NCI-H2081 (cell line): ENCODE data around the gene XKR8.

ENCODE experiments used
- DNase-seq, 2 experiments: peaks; one replicate each; lab custom pipeline; 2025; lab: John Stamatoyannopoulos, UW

XKR8 gene, protein sequence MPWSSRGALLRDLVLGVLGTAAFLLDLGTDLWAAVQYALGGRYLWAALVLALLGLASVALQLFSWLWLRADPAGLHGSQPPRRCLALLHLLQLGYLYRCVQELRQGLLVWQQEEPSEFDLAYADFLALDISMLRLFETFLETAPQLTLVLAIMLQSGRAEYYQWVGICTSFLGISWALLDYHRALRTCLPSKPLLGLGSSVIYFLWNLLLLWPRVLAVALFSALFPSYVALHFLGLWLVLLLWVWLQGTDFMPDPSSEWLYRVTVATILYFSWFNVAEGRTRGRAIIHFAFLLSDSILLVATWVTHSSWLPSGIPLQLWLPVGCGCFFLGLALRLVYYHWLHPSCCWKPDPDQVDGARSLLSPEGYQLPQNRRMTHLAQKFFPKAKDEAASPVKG

DNA sequence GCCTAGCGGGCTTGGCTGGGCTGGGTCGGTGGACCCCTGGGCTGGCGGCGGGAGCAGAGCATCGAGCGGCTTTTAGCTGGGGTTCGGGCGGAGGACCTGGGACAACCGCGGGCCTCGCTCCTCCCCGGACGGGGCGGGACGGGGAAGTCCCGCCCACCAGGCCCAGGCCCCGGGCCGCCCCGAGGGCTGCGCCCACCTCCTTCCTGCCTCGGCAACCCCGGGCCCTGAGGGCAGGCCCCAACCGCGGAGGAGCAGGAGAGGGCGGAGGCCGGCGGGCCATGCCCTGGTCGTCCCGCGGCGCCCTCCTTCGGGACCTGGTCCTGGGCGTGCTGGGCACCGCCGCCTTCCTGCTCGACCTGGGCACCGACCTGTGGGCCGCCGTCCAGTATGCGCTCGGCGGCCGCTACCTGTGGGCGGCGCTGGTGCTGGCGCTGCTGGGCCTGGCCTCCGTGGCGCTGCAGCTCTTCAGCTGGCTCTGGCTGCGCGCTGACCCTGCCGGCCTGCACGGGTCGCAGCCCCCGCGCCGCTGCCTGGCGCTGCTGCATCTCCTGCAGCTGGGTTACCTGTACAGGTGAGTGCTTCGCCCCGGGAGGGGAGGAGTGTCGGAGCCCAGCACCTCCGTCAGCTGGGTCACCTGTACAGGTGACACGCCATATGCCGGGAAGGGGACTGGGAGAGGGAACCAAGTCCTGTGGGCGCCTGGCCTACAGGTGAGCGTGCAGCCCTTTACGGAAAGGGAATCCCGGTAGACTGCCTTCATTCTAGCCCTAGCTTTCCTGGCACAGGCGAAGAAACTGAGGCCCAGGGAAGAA lies at the start of gene XKR8:
Gene XKR8, plus strand, starts transcription at position 182 of the 812 bp plus-strand sequence. Its CDS starts 97 bp downstream, at position 279.
- DNase-seq: peak; percentile 73 to 74

DNA sequence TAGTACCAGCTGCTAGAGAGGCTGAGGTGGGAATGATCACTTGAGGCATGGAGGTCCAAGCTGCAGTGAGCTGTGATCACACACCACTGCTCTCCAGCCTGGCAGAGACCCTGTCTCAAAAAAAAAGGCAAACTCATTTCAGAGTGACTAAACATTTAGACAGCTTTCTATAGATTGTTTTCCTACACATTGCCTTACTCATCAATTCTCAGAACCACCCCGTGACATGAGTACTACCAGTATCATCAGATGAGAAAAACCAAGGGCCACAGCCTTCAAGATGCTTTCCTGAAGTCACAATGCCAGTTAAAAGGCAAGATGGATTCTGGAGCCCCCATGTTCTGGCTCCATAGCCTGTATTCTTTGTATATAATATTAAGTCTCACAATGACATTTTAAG lies 47.3 kb upstream of the XKR8 start:
- no peak for DNase-seq

DNA sequence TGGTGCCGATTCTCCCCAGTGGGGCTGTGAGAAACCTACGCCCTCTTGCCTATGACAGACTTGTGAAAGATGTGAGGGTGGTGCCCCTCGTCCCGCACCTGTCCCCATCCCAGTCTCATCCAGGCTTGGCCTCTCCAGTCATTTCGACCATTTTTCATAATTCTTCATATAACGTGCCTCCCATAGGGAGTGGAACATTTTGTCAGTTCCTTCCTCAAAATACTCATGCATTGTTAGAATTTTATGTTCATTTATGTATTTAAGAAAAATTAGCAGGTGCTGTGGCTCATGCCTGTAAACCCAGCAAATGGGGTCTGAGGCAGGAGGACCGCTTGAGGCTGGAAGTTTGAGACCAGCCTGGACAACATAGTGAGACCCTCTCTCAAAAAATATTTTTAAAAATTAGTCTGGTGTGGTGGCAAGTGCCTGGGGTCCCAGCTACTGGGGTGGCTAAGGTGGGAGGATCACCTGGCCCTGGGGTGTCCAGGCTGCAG lies 44.6 kb upstream of the XKR8 start:
- DNase-seq: no peak

DNA sequence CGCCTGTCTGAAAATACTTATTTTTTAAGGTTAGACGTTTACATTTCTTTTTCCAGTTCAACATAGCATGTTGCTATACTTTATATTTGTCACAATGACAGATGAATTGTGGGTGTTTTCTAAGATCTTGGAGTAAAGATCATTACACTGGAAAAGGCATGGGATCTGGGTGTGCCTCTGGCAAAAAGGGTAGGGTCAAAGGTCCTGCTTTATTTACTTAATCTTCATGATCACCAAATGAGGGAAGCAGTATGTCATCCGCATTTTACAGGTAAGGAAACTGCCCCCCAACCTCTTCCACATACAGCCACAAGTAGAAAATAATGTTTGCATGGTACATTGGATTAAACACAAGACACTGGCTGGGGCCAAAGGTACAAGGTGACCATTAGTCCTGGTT lies 37.5 kb upstream of the XKR8 start:
- no peak for DNase-seq

DNA sequence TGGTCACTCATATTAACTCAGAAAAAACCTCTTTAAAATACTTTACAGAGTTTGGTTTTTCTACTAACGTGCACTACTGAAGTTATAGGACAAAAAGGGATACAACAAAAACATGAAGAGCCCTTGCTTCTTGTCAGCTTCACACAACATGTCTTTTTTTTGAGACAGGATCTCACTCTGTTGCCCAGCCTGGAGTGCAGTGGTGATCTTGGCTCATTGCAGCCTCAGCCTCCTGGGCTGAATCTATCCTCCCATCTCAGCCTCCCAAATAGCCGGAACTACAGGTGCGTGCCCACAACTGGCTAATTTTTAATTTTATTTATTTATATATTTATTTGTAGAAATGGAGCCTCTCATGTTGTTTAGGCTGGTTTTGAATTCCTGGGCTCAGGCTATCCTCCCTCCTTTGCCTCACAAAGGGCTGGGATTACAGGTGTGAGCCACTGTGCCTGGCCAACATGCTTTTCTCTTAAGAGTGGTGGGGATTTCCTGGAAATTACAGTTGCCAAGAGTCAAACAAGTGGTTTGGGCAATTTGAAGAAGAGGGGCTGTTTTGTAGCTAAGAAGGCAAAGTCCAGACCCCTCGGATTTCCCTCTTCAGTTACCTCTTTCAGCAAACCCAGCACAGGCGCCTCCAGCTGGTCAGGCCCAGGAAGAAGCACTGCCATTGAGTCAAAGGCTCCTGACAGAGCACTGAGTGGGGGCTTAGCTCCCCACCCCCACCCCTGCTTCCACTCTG lies 31.4 kb upstream of the XKR8 start:
- no peak for DNase-seq

DNA sequence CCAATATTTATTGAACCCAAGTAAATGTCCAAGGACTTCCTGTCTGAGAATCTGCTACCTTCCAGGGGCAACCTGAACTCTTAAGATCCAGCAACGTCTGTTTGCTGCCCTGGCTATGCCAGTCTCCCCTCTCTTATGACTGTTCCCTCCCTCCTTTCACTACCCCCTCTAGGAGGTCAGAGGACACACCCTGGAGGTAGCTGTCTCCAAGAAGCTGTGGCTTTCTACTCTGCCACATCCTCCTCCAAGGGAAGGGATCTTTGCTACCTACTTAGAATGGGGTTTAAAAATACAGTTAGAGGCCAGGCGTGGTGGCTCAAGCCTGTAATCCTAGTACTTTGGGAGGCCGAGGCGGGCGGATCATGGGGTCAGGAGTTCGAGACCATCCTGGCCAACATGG lies 28.6 kb upstream of the XKR8 start:
- DNase-seq: no peak

DNA sequence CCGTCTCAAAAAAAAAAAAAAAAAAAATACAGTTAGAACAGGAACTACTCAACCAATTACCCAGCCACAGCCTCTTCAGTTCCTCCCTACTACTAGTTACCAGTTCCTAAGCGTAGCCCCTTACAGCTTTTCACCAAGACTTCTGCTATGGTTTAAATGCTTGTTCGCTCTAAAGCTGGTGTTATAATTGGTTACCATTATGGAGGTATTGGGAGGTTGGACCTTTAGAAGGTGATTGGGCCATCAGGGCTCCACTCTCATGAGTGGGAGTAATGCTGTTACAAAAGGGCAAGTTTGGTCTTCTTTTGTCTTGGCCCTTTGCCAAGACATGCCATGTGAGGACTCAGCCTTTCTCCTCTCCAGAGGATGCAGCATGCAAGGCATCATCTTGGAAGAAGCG lies 28.0 kb upstream of the XKR8 start:
- DNase-seq: no peak

DNA sequence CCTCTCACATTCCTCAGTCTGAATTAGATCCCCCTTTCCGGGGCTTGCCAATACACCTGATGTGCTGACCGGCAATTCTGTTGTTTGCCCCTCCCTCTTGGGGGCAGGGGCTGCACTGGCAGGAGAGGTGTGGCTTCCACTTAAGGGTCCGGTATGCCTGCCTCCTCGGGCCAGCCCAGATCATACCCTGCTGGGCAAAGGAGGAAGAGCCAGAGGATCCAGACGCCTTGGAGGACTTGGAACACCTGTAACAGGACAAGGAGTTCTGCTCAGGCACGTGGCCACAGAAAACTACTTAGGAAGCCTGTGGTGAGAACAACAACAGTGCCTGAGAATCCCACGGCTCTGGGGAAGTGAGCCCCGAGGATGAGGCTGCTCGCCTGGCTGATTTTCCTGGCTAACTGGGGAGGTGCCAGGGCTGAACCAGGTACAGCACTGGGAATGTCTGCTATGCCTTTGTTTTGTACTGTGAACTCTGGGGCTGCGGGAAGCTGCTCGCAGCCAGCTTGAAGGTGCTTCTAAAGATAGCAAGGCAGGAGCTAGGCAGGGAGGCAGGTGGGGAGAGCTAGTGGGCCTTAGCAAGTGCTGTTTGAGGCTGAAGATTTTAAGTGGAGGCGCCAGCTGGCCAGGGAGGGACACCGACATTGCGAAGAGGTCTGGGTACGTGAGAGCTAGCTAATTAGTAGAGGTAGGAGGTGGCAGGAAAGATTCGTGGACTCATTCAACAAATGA lies 24.8 kb upstream of the XKR8 start, which contains the start of gene SMPDL3B:
Gene SMPDL3B, plus strand, starts transcription at position 183 of the 732 bp plus-strand sequence. Its CDS starts 184 bp downstream, at position 367.
- peak in 1 of 2 experiments; percentile 64 for DNase-seq

DNA sequence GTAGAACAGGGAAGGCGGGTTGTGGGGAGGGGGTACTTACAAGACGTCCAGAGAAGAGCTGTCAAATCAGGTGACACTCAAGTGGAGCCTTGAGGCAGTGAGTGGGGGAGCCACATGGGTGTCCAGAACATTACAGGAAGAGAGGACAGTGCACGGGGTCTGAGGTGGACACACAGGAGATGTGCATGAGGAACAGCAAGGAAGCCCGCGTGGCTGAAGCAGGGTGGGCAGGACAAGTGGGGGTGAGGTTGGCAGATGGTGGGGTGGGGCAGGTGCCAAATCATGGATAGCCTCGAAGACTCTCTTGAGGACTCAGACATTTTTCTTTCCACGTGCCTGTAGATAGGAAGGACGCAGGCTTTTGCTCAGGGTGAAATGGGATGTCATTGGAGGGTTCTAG lies 24.1 kb upstream of the XKR8 start:
- no peak for DNase-seq

DNA sequence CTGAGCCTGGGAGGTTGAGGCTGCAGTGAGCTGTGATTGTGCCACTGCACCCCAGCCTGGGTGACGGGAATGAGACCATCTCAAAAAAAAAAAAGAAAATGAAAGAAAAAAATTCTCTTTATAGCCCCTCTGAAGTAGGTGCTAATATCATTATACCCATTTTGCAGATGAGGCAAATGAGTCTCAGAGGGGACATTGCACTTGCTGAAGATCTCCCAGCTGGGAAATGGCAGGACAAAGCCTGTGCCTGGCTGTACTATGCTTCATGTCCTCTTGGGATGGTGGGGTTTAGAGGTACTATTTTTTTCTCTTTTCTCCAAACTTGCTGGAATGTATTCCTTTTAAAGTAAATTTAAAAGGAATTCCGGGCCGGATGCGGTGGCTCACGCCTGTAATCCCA lies 23.4 kb upstream of the XKR8 start:
- DNase-seq: no peak

DNA sequence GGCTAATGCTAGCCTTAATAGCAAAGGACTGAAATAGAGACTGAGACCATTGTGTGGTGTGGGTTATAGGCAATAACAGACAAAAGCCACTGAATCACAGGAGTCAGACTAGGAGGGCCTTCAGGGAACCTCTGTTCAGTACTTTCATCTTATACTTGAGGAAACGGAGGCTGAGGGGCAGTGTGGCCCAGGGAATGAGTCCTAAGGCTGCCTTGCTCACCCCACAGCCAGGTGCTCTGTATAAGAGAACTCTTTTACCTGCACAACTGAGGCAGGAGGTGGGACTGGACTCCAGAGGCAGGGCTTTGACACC lies 22.3 kb upstream of the XKR8 start:
- DNase-seq: no peak

DNA sequence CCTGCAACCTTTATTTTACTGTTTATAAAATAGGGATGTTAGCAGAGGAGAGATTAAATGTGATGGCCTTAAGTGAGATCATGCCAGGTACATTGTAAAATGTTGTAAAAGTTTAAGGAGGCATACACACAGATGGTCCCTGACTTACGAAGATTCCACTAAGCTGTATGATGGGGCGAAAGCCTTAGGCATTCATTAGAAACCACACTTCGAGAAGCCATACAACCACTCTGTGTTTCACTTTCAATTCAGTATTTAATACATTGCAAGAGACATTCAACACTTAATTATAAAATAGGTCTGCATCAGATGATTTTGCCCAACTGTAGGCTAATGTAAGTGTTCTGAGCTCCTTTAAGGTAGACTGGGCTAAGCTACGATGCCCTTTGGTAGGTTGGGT lies 21.3 kb upstream of the XKR8 start:
- DNase-seq: no peak

DNA sequence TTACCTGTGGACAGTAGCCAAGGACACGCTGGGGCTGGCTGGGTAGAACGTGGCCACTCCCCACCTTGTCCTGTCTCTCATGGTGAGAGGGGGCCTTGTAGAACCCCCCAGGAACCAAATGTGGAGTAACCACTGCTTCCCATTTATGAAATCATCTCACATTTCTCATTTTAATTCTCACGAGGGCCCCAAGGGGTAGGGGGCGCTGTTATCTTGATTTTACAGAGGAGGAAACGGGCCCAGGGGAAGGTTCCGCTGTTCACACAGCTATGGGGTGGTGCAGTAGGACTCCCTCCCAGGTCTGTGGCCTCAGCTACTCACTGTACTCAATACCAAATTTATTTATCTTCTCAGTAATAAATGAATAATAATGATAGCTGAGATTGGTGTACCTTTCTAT lies 19.5 kb upstream of the XKR8 start:
- DNase-seq: peak in 1 of 2 experiments; percentile 7

DNA sequence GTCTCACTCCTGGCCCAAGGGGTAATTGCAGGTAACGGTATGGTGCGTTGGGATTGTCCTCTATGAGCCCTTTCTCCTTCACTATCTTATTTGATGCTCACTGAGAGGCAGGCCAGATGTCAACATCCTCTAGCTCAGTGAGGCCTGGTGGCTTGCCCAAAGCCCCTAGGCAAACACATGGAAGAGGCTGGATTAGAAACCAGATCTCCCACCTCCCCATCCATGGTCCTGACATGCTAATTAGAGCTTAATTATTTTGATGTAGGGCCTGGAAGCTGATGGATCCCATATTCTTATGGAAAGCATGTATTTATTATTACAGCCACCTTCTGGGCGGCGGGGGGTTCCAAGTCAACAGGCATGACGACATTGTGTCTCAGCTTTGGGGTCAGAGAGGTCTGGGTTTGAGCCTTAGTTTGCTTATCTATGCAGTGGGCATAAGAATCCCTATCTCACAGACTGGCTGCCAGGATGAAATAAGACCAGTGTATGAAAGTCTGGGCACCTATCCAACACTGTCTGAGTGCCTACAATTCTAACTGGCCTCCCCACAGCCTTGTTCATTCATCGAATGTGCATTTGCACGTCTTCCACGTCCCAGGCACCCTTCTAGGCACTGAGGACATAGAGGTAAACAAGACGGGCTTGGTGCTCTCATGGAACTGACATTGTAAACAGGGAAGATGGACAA lies 18.8 kb upstream of the XKR8 start:
- no peak for DNase-seq

DNA sequence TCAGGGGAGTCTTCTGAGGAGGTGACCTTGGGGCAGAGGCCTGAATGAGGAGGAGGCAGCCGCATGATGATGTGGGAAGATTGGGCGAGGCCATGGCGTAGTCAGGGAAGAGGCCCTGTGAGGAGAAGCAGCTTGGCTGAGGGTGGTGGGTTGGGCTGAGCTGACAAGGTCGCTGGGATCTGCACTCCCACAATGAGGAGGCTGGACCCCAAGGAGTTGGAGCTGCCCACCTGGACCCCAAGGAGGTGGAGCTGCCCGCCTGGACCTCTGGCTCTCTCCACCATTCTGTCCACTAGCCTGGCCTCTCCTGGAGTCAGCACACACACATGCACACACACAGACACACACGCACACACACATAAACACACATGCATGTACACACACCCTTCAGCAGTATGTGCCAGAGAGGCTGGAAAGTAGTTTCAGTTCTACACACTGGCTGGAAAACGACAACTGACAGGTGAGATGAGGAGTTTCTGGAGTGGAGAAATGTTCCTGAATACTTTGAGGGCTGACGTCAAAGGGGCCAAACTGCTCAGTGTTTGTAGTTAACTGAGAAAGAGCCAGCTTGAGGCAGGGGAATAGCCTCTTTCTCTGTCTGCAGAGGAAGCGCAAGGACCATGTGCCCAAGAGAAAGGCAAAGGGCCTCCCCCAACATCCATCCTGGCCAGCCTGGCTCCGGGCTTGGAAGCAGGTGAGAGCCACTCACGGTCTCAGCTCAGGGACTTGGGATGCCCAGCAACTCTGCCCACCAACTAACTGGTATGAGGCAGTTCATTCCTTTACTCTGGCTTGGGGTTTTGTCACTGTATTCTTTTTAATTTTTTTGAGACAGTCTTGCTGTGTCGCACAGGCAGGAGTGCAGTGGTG lies 17.9 kb upstream of the XKR8 start:
- no peak for DNase-seq

DNA sequence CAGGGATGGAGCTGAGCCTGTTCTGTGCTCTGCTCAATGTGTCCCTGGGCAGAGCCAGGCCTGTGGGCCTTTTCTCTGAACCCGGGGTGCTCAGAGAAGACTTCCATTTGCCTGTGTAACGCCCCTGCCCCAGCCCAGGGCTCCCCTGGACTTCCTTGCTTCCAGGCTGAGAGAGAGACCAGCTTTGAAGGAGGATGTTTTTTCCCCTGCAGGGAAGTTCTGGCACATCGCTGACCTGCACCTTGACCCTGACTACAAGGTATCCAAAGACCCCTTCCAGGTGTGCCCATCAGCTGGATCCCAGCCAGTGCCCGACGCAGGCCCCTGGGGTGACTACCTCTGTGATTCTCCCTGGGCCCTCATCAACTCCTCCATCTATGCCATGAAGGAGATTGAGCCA lies 14.8 kb upstream of the XKR8 start:
- no peak for DNase-seq

DNA sequence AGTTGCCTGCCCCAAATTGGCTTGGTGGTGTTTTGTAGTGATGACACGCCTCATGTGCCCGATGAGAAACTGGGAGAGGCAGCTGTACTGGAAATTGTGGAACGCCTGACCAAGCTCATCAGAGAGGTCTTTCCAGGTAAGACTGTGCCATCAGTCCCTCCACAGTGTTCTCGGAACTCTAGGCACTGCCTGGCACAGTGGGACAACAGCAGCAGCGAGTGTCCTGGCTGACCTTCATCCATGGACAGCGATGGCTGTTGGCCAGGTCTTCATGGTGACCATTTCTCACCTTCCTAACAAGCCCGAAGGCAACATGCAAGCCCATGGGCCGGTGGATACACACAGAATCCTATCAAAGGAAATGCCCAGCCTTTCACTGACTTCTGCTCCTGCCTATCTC lies 10.7 kb upstream of the XKR8 start:
- no peak for DNase-seq

DNA sequence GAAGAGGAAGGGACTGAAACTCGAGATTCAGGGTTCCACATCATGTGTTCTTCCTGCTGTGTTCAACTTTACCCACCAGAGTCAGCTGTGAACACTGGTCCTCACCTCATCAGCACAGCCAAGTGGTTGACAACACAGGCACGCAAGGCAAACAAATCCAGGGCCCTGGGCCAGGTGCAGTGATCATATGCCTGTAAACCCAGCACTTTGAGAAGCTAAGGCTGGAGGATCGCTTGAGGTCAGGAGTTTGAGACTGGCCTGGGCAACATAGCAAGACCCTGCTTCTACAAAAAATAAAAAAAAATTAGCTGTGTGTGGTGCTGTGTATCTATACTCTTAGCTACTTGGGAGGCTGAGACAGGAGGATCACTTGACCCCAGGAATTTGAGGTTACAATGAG lies 8.4 kb upstream of the XKR8 start:
- no peak for DNase-seq

DNA sequence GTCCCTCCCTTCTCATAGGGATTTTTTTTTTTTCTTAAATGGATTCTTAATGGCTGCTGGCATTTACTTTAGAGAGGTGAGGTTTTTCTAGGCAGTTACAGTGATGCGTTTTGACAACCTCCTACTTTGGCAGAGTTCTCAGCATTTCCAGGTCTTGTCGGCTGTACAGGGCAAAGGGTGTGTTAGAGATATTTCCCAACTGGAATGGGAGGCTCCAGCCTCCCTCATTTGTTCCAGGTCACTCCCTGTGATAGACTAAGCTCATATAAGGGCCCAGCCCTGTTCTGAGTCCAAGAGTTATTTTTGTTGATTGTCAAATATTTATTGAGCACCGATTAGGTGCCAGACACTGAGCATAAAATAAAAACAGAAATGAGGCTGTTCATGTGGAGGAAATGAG lies 7.6 kb upstream of the XKR8 start:
- DNase-seq: no peak

DNA sequence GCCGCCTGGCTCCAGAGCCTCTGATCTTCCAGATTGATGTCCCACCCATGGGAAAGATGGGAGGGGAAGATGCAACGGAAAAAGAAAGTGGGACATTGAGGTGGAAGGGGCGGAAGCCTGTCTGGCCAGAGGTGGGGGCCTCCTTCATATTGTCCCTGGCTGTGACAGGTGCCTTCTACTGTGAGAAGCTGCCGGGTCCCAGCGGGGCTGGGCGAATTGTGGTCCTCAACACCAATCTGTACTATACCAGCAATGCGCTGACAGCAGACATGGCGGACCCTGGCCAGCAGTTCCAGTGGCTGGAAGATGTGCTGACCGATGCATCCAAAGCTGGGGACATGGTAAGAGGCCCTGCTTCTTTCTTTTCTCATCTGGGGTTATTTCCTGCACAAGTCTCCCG lies 5.6 kb upstream of the XKR8 start:
- DNase-seq: no peak
